AG04449 (cell line): Measurements from ENCODE around the gene LMNTD2.
A peak's percentile ranks its signal among the peaks of the same experiment; 100 is the strongest.

ENCODE experiments used
- CTCF ChIA-PET: fragments of 350-600 bp; formaldehyde crosslinking; extraction: SDS; loops from one replicate; lab custom pipeline; 2021; ENCODE audit warnings: antibody characterized with exemption; lab: Yijun Ruan, JAX
- POLR2A ChIA-PET: fragments of 400-600, 350-600 bp; formaldehyde crosslinking; extraction: SDS; loops from one replicate; lab custom pipeline; 2020; ENCODE audit warnings: antibody characterized with exemption, inconsistent platforms; lab: Yijun Ruan, JAX
- DNase-seq: peaks from one replicate; pipeline ENCODE4 v3.0.0-alpha.2; 2010; ENCODE audit warnings: low read depth, low spot score
- H3K4me3 ChIP-seq: 2 replicates; pipeline ENCODE4 v1.5.1; 2011; ENCODE audit warnings: low read depth, mild to moderate bottlenecking, control low read depth, low read length
- CTCF ChIP-seq: IDR thresholded peaks from one replicate; pipeline ENCODE4 v1.5.1; 2011; ENCODE audit warnings: mild to moderate bottlenecking, moderate library complexity, low read length, control low read depth, inconsistent platforms; ENCODE audit not compliant: insufficient read depth; ENCODE audit errors: missing control alignments

LMNTD2 gene

DNA sequence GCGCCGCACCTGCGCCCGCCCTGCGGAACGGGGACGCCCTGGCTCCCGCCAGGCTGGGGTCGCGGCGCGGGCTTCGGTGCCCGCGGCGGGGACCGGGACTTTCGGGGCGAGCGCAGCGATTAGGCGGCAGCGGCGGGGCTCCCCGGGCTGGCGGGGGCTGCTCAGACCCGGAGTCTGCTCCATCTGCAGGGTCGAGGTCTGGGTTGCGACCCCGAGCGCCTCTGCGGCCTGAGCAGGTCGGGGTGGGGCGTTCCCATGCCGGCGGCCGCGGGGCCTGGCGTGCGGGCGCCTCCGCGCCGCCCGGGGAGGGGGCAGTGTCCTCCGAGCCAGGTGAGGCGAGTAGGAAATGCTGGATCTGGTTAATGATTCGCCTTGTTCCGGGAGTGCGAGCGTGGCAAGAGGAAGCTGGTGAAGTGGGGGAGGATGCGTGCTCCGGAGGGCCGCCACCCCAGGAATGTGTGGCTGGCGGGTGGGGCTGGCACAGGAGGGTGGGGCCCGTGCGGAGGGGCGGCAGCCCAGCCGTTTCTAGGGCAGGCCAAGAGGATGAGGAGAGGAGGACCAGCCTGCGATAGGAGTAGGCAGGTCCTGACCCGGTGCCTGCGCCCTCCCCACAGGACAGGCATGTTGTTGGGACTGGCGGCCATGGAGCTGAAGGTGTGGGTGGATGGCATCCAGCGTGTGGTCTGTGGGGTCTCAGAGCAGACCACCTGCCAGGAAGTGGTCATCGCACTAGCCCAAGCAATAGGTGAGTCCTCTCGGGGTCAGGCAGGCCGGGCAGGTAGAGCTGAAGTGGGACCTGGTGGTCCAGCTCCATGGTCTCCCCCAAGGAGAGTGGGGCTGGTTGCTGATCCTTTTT lies 838 bp upstream of the LMNTD2 start:
- ChIA-PET CTCF (no interaction called here), POLR2A (interaction anchor here (0.6 kb wide), 1 partner anchor 14 kb away, joined by 4 read pairs; the partner anchor contains the start of gene PHRF1)
- peak overlapping the region; percentile 66 for H3K4me3 ChIP-seq
- DNase-seq: no peak
- TF ChIP-seq CTCF: no peak

DNA sequence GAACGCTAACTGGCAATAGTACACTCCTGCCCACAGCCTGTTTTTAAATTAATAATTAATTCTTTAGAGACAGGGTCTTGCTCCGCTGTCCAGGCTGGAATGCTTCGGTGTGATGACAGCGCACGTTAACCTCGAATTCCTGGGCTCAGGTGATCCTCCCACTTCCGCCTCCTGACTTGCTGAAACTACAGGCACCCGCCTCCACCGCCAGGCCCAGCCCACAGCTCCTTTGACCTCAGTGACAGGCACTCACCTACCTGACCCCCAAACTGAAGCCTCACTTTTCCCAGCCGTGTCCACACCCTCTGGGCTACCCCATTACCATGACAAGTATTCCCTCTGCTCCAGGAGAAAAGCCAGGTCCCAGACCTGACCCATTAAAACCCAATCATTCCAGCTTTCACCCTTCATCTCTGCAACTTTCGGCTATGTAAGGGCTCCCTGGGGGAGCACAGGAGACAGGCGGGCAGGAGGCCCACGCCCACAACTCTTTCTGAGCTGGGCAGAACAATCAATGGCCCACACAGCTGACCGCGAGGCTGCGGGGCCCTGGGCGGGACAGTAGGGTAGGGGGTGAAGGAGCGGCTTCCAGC lies 730 bp downstream of the LMNTD2 start:
- peak overlapping the region; percentile 59 for H3K4me3 ChIP-seq
- DNase-seq: no peak
- ChIA-PET CTCF (interaction anchor here (1.2 to 1.7 kb wide), 3 partner anchors 13 to 163 kb away, joined by 3 to 5 read pairs (median 4); partner anchors contain the start of gene PHRF1), POLR2A (no interaction called here)
- TF ChIP-seq CTCF: no peak

GRCh38 chr11:559020-559620 lies 1.4 kb downstream of the LMNTD2 start:
- no peak for DNase-seq
- H3K4me3 ChIP-seq: no peak overlapping the region
- ChIA-PET POLR2A (interaction anchor here (1.1 to 1.6 kb wide), 2 partner anchors 9 to 17 kb away, joined by 4 read pairs; partner anchors contain the start of gene PHRF1), CTCF (interaction anchor here (1.2 to 1.7 kb wide), 3 partner anchors 12 to 164 kb away, joined by 3 to 5 read pairs (median 4); partner anchors contain the start of gene PHRF1)
- TF ChIP-seq CTCF: no peak

DNA sequence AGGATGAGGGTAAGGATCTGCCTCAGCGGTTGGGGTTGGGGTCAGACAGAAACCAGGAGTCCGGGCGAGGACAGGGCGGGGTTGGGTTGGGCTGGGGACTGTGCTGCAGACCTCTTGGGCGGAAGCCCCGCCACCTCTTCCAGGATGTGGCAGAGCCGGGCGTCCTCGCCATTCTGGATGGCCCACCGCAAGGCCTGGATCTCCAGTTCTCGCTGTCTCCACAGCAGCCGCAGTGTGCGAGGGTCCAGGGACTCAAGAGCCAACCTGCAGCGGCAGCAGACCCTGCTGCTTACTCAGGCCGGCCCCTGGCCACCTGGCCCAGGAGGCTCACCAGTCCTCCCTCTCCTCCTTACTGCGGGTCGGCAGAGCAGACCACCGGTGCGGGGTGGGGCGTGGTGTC lies 2.0 kb downstream of the LMNTD2 start:
- no peak for DNase-seq
- no peak for TF ChIP-seq CTCF
- CTCF ChIA-PET: interaction anchor here (2.5 kb wide), 1 partner anchor 10 kb away, joined by 13 read pairs; no protein-coding TSS in a partner anchor
- H3K4me3 ChIP-seq: no peak overlapping the region
- POLR2A ChIA-PET: interaction anchor here (1.1 to 1.6 kb wide), 2 partner anchors 10 to 17 kb away, joined by 4 read pairs; partner anchors contain the start of gene PHRF1

DNA sequence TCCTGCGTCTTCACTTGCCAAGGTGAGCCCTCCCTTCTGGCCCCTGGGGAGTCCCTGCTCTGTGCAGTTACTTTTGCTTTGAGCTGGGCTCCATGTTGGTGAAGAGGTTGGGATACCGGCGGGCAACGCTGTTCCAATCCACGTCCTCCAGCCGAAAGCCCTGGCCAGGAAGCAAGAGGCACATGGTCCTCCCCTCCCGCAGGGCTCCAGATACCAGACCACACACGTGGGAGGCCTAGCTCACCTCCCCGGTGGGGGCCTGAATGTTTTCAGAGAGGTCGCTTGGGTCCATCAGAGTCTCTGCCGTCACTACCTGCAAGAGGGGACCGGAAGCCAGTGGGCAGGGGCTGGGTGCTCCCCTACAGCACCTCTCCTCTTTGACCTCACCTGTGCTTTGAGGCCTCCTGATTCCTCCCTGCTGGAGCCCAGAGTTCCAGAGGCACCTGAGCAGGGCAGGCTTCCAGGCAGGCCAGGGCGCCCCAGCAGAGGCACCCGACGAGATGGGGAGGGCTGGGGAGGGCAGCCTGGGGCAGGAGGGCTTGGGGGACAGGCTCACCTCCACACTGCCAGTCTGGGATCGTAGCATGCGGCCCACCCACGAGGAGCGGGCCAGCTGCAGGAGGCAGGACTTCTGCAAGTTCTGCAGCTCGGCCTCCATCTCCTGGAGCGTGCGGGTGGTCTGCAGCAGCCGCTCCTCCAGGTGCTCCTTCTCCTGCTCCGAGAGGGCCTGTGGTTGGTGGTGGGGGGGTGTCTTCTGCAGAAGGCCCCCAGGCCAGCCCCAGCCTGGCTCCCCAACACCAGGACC lies 3.0 kb downstream of the LMNTD2 start:
- H3K4me3 ChIP-seq: no peak overlapping the region
- ChIA-PET POLR2A (interaction anchor here (1.6 kb wide), 1 partner anchor 18 kb away, joined by 4 read pairs; the partner anchor contains the start of gene PHRF1), CTCF (interaction anchor here (1.8 to 4.6 kb wide), 3 partner anchors 8 to 166 kb away, joined by 11 to 34 read pairs (median 13); no protein-coding TSS in a partner anchor)
- DNase-seq: no peak
- no peak for TF ChIP-seq CTCF
